Epidermal melanocyte (primary cell): ENCODE measurements around the gene MBNL2.

Source experiments
- DNase-seq: peaks from one replicate; pipeline ENCODE4 v3.0.0; 2011; ENCODE audit warnings: low spot score; ENCODE audit not compliant: insufficient read length

The MBNL2 gene

GRCh38 chr13:97269603-97270002, 47.5 kb downstream of the MBNL2 start:
- no peak for DNase-seq

GRCh38 chr13:97272526-97272925, 50.4 kb downstream of the MBNL2 start:
- no peak for DNase-seq

- DNase-seq, result no peak
Observed at GRCh38 chr13:97273341-97273831, 51.3 kb downstream of the MBNL2 start.

- no peak for DNase-seq
Observed at GRCh38 chr13:97274829-97275649, 52.9 kb downstream of the MBNL2 start.

- DNase-seq, result no peak
Observed at GRCh38 chr13:97275776-97276501, 53.8 kb downstream of the MBNL2 start.

GRCh38 chr13:97276862-97277269, 54.7 kb downstream of the MBNL2 start:
- DNase-seq, result no peak

- DNase-seq, result no peak
Observed at GRCh38 chr13:97278435-97279411, 56.6 kb downstream of the MBNL2 start.

GRCh38 chr13:97279913-97280312, 57.8 kb downstream of the MBNL2 start:
- no peak for DNase-seq

GRCh38 chr13:97280478-97280877, 58.3 kb downstream of the MBNL2 start:
- DNase-seq, result no peak

GRCh38 chr13:97281028-97281427, 58.9 kb downstream of the MBNL2 start:
- DNase-seq, result no peak

GRCh38 chr13:97282705-97283104, 60.6 kb downstream of the MBNL2 start:
- DNase-seq, result no peak

GRCh38 chr13:97283888-97284287, 61.8 kb downstream of the MBNL2 start:
- DNase-seq, result no peak

GRCh38 chr13:97284558-97284957, 62.4 kb downstream of the MBNL2 start:
- no peak for DNase-seq

- no peak for DNase-seq
Observed at GRCh38 chr13:97285221-97285955, 63.3 kb downstream of the MBNL2 start.

GRCh38 chr13:97286317-97287046, 64.3 kb downstream of the MBNL2 start:
- no peak for DNase-seq

- no peak for DNase-seq
Observed at GRCh38 chr13:97287047-97287383, 64.9 kb downstream of the MBNL2 start.

GRCh38 chr13:97288486-97288900, 66.4 kb downstream of the MBNL2 start:
- no peak for DNase-seq

GRCh38 chr13:97289514-97290298, 67.6 kb downstream of the MBNL2 start:
- DNase-seq, result no peak
